ENCODE results near the gene RASSF1.

DNA sequence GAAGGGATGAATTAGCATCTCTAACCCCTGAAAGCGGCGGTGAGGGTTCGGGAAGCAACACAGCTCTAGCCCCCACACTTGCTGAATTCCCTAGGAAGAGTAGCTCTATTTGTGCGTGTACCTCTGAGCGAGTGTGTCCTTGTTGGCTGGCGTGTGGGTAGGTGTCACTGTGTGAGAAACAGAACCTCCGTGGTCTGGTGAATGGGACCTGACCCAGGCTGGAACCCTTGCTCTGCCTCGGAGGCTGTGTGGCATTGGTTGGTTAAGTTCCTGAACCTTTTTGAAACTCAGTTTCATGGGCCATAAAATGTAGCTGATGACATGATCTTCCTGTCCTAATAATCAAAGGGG, 19.1 kb upstream of the RASSF1 start:
- TF ChIP-seq EZH2 (IDR thresholded peaks at IDR 0.05; ENCODE audit: low read depth), result no peak
- TF ChIP-seq, protein P1, sequence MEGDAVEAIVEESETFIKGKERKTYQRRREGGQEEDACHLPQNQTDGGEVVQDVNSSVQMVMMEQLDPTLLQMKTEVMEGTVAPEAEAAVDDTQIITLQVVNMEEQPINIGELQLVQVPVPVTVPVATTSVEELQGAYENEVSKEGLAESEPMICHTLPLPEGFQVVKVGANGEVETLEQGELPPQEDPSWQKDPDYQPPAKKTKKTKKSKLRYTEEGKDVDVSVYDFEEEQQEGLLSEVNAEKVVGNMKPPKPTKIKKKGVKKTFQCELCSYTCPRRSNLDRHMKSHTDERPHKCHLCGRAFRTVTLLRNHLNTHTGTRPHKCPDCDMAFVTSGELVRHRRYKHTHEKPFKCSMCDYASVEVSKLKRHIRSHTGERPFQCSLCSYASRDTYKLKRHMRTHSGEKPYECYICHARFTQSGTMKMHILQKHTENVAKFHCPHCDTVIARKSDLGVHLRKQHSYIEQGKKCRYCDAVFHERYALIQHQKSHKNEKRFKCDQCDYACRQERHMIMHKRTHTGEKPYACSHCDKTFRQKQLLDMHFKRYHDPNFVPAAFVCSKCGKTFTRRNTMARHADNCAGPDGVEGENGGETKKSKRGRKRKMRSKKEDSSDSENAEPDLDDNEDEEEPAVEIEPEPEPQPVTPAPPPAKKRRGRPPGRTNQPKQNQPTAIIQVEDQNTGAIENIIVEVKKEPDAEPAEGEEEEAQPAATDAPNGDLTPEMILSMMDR (conservative IDR thresholded peaks at IDR 0.05), result no peak

All from PC-9 (cell line).